ENCODE results near the gene KCNN3. TPM values are rescaled to one million over a fixed set of nuclear protein-coding genes. Genes with fewer than 3 reads are reported as not detected.

Gene KCNN3
- polyA plus RNA-seq, 1 donor from 2014 or later, result 2.2 TPM

DNA sequence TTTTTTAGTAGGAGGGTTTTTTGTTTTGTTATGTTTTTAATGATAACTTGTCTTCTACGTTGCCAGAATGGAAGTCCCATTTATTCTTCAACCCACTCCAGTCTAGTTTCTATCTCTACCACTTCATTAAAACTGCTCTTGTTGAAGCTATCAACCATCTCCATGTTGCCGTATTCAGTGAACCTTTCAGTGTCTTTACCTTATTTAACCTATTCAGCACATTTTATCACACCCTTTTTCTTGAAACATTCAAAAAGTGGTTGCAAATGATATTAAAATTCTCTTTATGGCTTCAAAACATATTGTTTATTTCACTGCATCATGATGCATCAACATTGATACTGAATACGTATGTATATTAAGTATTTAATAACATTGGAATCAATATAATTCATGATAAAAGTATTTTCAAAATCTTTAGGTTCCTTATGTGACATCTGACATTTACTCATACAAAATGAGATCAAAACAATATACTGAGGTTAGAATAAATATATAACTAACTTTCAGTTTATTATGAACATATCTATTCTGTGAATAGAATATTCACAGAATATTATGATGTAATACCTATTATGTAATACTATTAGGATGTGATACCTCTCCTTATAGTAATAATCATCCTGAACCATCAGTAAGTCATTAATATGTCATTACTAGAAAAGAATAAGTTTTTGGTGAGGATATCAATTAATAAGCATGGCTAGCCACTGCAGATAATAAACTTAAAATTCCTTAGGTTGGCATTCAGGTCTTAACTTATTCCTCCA, 210.1 kb downstream of the KCNN3 start:
- Histone ChIP-seq H3K4me2 (ENCODE audit: low read length) (no peak overlapping the region), H3K27ac (ENCODE audit: low read length) (no peak overlapping the region), H3K79me2 (replicated peaks; ENCODE audit: insufficient read depth, low read length) (no peaks in the 10 kb centered on the region), H3K9ac (ENCODE audit: low read length) (no peak overlapping the region), H2AFZ (ENCODE audit: low read depth, low read length) (no peak overlapping the region), H3K9me2 (ENCODE audit: insufficient read depth, low read length) (no peaks in the 10 kb centered on the region), H3K36me3 (ENCODE audit: insufficient read depth, low read length) (no peaks in the 10 kb centered on the region), H3K9me3 (ENCODE audit: low read length) (no peaks in the 10 kb centered on the region), H3K4me3 (ENCODE audit: low read length) (no peak overlapping the region), H3F3A (ENCODE audit: insufficient read depth, low read length, poor library complexity, severe bottlenecking) (no peaks in the 10 kb centered on the region), H3K27me3 (ENCODE audit: insufficient read depth, low read depth, low read length) (no peaks in the 10 kb centered on the region), H4K20me1 (ENCODE audit: insufficient read depth) (no peaks in the 10 kb centered on the region)
- TF ChIP-seq MXI1 (conservative IDR thresholded peaks at IDR 0.05; ENCODE audit: poor library complexity, severe bottlenecking) (no peak), EZH2 (IDR thresholded peaks at IDR 0.05; ENCODE audit: borderline replicate concordance, insufficient read depth, low read length, poor library complexity, severe bottlenecking) (no peak), SMC3 (conservative IDR thresholded peaks at IDR 0.05; ENCODE audit: poor library complexity) (no peak), TAF1 (IDR thresholded peaks at IDR 0.05; ENCODE audit: low read depth) (no peak), POLR2AphosphoS5 (IDR thresholded peaks at IDR 0.05) (no peak), RAD21 (conservative IDR thresholded peaks at IDR 0.05) (no peak), EP300 (conservative IDR thresholded peaks at IDR 0.05; ENCODE audit: poor library complexity, severe bottlenecking) (no peak)
- TF ChIP-seq, protein P1, sequence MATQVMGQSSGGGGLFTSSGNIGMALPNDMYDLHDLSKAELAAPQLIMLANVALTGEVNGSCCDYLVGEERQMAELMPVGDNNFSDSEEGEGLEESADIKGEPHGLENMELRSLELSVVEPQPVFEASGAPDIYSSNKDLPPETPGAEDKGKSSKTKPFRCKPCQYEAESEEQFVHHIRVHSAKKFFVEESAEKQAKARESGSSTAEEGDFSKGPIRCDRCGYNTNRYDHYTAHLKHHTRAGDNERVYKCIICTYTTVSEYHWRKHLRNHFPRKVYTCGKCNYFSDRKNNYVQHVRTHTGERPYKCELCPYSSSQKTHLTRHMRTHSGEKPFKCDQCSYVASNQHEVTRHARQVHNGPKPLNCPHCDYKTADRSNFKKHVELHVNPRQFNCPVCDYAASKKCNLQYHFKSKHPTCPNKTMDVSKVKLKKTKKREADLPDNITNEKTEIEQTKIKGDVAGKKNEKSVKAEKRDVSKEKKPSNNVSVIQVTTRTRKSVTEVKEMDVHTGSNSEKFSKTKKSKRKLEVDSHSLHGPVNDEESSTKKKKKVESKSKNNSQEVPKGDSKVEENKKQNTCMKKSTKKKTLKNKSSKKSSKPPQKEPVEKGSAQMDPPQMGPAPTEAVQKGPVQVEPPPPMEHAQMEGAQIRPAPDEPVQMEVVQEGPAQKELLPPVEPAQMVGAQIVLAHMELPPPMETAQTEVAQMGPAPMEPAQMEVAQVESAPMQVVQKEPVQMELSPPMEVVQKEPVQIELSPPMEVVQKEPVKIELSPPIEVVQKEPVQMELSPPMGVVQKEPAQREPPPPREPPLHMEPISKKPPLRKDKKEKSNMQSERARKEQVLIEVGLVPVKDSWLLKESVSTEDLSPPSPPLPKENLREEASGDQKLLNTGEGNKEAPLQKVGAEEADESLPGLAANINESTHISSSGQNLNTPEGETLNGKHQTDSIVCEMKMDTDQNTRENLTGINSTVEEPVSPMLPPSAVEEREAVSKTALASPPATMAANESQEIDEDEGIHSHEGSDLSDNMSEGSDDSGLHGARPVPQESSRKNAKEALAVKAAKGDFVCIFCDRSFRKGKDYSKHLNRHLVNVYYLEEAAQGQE (IDR thresholded peaks at IDR 0.05; ENCODE audit: borderline replicate concordance), result no peak
- TF ChIP-seq, protein P2, sequence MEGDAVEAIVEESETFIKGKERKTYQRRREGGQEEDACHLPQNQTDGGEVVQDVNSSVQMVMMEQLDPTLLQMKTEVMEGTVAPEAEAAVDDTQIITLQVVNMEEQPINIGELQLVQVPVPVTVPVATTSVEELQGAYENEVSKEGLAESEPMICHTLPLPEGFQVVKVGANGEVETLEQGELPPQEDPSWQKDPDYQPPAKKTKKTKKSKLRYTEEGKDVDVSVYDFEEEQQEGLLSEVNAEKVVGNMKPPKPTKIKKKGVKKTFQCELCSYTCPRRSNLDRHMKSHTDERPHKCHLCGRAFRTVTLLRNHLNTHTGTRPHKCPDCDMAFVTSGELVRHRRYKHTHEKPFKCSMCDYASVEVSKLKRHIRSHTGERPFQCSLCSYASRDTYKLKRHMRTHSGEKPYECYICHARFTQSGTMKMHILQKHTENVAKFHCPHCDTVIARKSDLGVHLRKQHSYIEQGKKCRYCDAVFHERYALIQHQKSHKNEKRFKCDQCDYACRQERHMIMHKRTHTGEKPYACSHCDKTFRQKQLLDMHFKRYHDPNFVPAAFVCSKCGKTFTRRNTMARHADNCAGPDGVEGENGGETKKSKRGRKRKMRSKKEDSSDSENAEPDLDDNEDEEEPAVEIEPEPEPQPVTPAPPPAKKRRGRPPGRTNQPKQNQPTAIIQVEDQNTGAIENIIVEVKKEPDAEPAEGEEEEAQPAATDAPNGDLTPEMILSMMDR (IDR thresholded peaks at IDR 0.05; ENCODE audit: poor library complexity, severe bottlenecking), result no peak

DNA sequence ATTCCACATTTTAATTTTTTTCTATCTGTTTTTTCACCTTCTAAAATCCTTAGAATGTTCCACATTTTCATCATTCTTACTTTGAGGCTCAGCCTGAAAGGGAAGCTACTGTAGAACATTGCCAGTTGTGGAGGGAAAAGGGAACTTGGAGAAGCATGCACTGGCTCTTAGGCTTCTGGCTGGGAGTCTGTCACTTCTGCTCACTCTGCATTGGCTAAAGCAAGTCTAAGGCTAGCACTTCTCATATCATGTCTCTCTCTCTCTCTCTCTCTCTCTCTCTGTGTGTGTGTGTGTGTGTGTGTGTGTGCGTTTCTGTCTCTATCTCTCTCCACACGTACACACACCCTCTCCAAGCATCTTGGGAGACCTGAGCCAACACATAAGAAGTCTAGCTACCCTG, 212.5 kb downstream of the KCNN3 start:
- Histone ChIP-seq H3K9me2 (ENCODE audit: insufficient read depth, low read length) (no peaks in the 10 kb centered on the region), H2AFZ (ENCODE audit: low read depth, low read length) (no peak overlapping the region), H3K9me3 (ENCODE audit: low read length) (no peaks in the 10 kb centered on the region), H3K27me3 (ENCODE audit: insufficient read depth, low read depth, low read length) (no peaks in the 10 kb centered on the region), H3K4me2 (ENCODE audit: low read length) (no peak overlapping the region), H3K27ac (ENCODE audit: low read length) (no peak overlapping the region), H3K4me3 (ENCODE audit: low read length) (no peak overlapping the region), H3K79me2 (replicated peaks; ENCODE audit: insufficient read depth, low read length) (no peaks in the 10 kb centered on the region), H3K36me3 (ENCODE audit: insufficient read depth, low read length) (no peaks in the 10 kb centered on the region), H4K20me1 (ENCODE audit: insufficient read depth) (no peaks in the 10 kb centered on the region), H3K9ac (ENCODE audit: low read length) (no peak overlapping the region), H3F3A (ENCODE audit: insufficient read depth, low read length, poor library complexity, severe bottlenecking) (no peaks in the 10 kb centered on the region)
- TF ChIP-seq SMC3 (conservative IDR thresholded peaks at IDR 0.05; ENCODE audit: poor library complexity) (no peak), EP300 (conservative IDR thresholded peaks at IDR 0.05; ENCODE audit: poor library complexity, severe bottlenecking) (no peak), RAD21 (conservative IDR thresholded peaks at IDR 0.05) (no peak), MXI1 (conservative IDR thresholded peaks at IDR 0.05; ENCODE audit: poor library complexity, severe bottlenecking) (no peak), EZH2 (IDR thresholded peaks at IDR 0.05; ENCODE audit: borderline replicate concordance, insufficient read depth, low read length, poor library complexity, severe bottlenecking) (no peak), TAF1 (IDR thresholded peaks at IDR 0.05; ENCODE audit: low read depth) (no peak)
